DND-41 (cell line): ENCODE results near the gene NEFH.

Experiments used
- ATAC-seq: fragments of 200-7000 bp; cut with Tn5 transposase; 3 replicates; pipeline ENCODE4 v1.9.1; 2021; ENCODE audit warnings: low read depth; ENCODE audit not compliant: insufficient read depth
- DNase-seq: peaks from one replicate; pipeline ENCODE4 v3.0.0-alpha.2; 2020
- H2AFZ ChIP-seq: 2 replicates; pipeline ENCODE4 v1.6.0; 2012; ENCODE audit warnings: low read depth, low read length
- H3K27ac ChIP-seq: 2 replicates; pipeline ENCODE4 v1.5.1; 2012; ENCODE audit warnings: low read length, inconsistent platforms
- H3K27me3 ChIP-seq: fragments of 200-600 bp; sonication (generic); 2 replicates; pipeline ENCODE4 v1.6.0; 2012; ENCODE audit warnings: low read length, mild to moderate bottlenecking, inconsistent platforms; ENCODE audit not compliant: insufficient read depth, poor library complexity
- H3K36me3 ChIP-seq: 2 replicates; pipeline ENCODE4 v1.5.1; 2012; ENCODE audit warnings: low read length, inconsistent platforms; ENCODE audit not compliant: insufficient read depth
- H3K4me1 ChIP-seq: 2 replicates; pipeline ENCODE4 v1.5.1; 2012; ENCODE audit warnings: mild to moderate bottlenecking, low read length; ENCODE audit not compliant: insufficient read depth
- H3K4me2 ChIP-seq: 2 replicates; pipeline ENCODE4 v1.6.0; 2012; ENCODE audit warnings: mild to moderate bottlenecking, moderate library complexity, low read length, inconsistent platforms; ENCODE audit not compliant: insufficient read depth
- H3K4me3 ChIP-seq, 2 experiments: fragments of 200-600 bp in 1 of 2; shearing (Covaris generic) in 1 of 2; 2 replicates each; pipeline ENCODE4 v1.5.1; 2012 to 2016; ENCODE audit warnings: inconsistent platforms in 2 of 2, low read length in 2 of 2, mild to moderate bottlenecking in 2 of 2, low read depth in 1 of 2, moderate library complexity in 1 of 2
- H3K79me2 ChIP-seq: 2 replicates; pipeline ENCODE4 v1.6.0; 2012; ENCODE audit warnings: low read length, inconsistent platforms; ENCODE audit not compliant: insufficient read depth
- H3K9ac ChIP-seq: 2 replicates; pipeline ENCODE4 v1.6.0; 2012; ENCODE audit warnings: low read depth, mild to moderate bottlenecking, inconsistent platforms, low read length, moderate library complexity
- H3K9me3 ChIP-seq: 2 replicates; pipeline ENCODE4 v1.5.1; 2012; ENCODE audit warnings: low read length, moderate library complexity, mild to moderate bottlenecking, inconsistent platforms; ENCODE audit not compliant: insufficient read depth, severe bottlenecking
- H4K20me1 ChIP-seq: 2 replicates; pipeline ENCODE4 v1.6.0; 2012; ENCODE audit warnings: low read length; ENCODE audit not compliant: insufficient read depth
- CTCF ChIP-seq: IDR thresholded peaks from 2 replicates; pipeline ENCODE4 v1.5.1; 2012; ENCODE audit warnings: borderline replicate concordance, low read length, moderate library complexity, mild to moderate bottlenecking; ENCODE audit not compliant: poor library complexity, severe bottlenecking; ENCODE audit errors: extremely low read depth
- EZH2 ChIP-seq: IDR thresholded peaks from 3 replicates; pipeline ENCODE4 v1.6.1; 2012; ENCODE audit warnings: borderline replicate concordance, low read depth, mild to moderate bottlenecking, moderate library complexity, low read length, inconsistent platforms; ENCODE audit not compliant: severe bottlenecking

The NEFH gene

GRCh38 chr22:29536411-29536810 lies 56.4 kb downstream of the NEFH start:
- H4K20me1 ChIP-seq, result no peaks in the 10 kb centered on the region
- no peaks in the 10 kb centered on the region for H3K79me2 ChIP-seq
- H3K4me3 ChIP-seq, result no peak overlapping the region
- H3K27ac ChIP-seq, result no peak overlapping the region
- DNase-seq (no peak), ATAC-seq (no peak)
- no peak for TF ChIP-seq CTCF
- no peak for TF ChIP-seq EZH2
- H3K4me2 ChIP-seq, result no peak overlapping the region
- H2AFZ ChIP-seq, result no peak overlapping the region
- no peak overlapping the region for H3K9ac ChIP-seq
- no peaks in the 10 kb centered on the region for H3K4me1 ChIP-seq
- no peaks in the 10 kb centered on the region for H3K9me3 ChIP-seq
- peaks cover 90% of the 10 kb centered on the region for H3K36me3 ChIP-seq
- no peaks in the 10 kb centered on the region for H3K27me3 ChIP-seq

- no peak overlapping the region for H2AFZ ChIP-seq
- H3K9ac ChIP-seq, result no peak overlapping the region
- DNase-seq (no peak), ATAC-seq (no peak)
- H3K9me3 ChIP-seq, result no peaks in the 10 kb centered on the region
- no peak overlapping the region for H3K27ac ChIP-seq
- H3K4me2 ChIP-seq, result no peak overlapping the region
- H3K27me3 ChIP-seq, result no peaks in the 10 kb centered on the region
- H4K20me1 ChIP-seq, result no peaks in the 10 kb centered on the region
- no peak for TF ChIP-seq EZH2
- TF ChIP-seq CTCF, result no peak
- peaks cover 87% of the 10 kb centered on the region for H3K36me3 ChIP-seq
- no peak overlapping the region for H3K4me3 ChIP-seq
- no peaks in the 10 kb centered on the region for H3K4me1 ChIP-seq
- H3K79me2 ChIP-seq, result no peaks in the 10 kb centered on the region
Observed at GRCh38 chr22:29539105-29539504, 59.1 kb downstream of the NEFH start.
